PFSK-1 (cell line): ENCODE data around the gene GNB3.

Experiments used
- POLR2AphosphoS5 ChIP-seq: IDR thresholded peaks from 2 replicates; pipeline ENCODE4 v1.6.1; 2012; ENCODE audit warnings: low read depth, mild to moderate bottlenecking, control low read depth, low read length, moderate library complexity
- TF ChIP-seq, protein P1 (sequence below), 2 experiments: IDR thresholded peaks; 2 replicates each; pipeline versions ENCODE4 v1.6.1 to v1.8.0; 2011 to 2012; ENCODE audit warnings: low read depth in 2 of 2, low read length in 2 of 2, control low read depth in 1 of 2, inconsistent platforms in 1 of 2, mild to moderate bottlenecking in 1 of 2, moderate library complexity in 1 of 2; ENCODE audit not compliant: insufficient read depth in 1 of 2

DNA sequence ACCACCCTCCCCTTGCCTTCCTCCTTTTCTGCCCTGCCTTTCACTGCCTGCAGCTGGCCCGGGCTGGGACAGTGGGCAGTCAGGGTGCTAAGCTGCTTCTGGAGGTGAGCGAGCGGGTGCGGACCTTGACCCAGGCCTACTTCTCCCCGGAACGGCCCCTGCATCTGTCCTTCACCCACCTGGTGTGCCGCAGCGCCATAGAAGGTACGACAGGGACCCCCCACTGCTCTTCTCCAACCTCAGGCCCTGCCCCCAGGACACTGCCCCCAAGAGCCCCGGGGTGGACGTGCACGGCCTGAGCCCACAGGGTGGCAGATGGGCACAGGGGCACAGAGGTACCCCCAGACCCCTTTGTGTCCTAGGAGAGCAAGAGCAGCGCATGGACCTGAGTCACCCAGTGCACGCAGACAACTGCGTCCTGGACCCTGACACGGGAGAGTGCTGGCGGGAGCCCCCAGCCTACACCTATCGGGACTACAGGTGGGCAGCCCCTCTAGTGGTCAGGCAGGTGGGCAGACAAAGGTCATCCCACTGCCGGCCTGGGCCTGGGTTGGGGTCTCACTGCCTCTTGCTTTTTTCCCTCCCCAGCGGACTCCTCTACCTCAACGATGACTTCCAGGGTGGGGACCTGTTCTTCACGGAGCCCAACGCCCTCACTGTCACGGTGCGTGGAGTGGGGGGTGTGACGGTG, 3.2 kb upstream of the GNB3 start:
- TF ChIP-seq POLR2AphosphoS5 = no peak
- TF ChIP-seq, protein P1, sequence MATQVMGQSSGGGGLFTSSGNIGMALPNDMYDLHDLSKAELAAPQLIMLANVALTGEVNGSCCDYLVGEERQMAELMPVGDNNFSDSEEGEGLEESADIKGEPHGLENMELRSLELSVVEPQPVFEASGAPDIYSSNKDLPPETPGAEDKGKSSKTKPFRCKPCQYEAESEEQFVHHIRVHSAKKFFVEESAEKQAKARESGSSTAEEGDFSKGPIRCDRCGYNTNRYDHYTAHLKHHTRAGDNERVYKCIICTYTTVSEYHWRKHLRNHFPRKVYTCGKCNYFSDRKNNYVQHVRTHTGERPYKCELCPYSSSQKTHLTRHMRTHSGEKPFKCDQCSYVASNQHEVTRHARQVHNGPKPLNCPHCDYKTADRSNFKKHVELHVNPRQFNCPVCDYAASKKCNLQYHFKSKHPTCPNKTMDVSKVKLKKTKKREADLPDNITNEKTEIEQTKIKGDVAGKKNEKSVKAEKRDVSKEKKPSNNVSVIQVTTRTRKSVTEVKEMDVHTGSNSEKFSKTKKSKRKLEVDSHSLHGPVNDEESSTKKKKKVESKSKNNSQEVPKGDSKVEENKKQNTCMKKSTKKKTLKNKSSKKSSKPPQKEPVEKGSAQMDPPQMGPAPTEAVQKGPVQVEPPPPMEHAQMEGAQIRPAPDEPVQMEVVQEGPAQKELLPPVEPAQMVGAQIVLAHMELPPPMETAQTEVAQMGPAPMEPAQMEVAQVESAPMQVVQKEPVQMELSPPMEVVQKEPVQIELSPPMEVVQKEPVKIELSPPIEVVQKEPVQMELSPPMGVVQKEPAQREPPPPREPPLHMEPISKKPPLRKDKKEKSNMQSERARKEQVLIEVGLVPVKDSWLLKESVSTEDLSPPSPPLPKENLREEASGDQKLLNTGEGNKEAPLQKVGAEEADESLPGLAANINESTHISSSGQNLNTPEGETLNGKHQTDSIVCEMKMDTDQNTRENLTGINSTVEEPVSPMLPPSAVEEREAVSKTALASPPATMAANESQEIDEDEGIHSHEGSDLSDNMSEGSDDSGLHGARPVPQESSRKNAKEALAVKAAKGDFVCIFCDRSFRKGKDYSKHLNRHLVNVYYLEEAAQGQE (IDR thresholded peaks at IDR 0.05; ENCODE audit: insufficient read depth in 1 of 2, low read depth in 2 of 2, low read length in 2 of 2) = no peak
